Sciatic nerve (tissue), 2 donors: ENCODE data around the gene ARMH4. TPM values are rescaled to one million over a fixed set of nuclear protein-coding genes. Genes with fewer than 3 reads are reported as not detected.

Experiments
- ATAC-seq: fragments of 200-7000 bp; cut with Tn5 transposase; one replicate; pipeline ENCODE4 v1.9.1; 2020; ENCODE audit warnings: mild to moderate bottlenecking, moderate library complexity
- DNase-seq: peaks from one replicate; pipeline ENCODE4 v3.0.0-alpha.2; 2020; ENCODE audit warnings: low spot score
- intact Hi-C: fragments of 100-400 bp; cut with DNase I; formaldehyde crosslinking; loops from one replicate; pipeline ENCODE4 v1.14.2; 2022
- total RNA-seq: library from RNA; stranded (reverse); fragmentation: NEBNext Ultra II Directional; extraction: Animal tissue kit (Norgen Biotek cat#: 25700); gene quantifications from one replicate; pipeline ENCODE4 v1.2.1, GENCODE V29; 2021
- donor health status: DM: no; HTN: no; CAD: no.
- donor health status: DM: no; HTN: no; CAD: no.

ARMH4 gene
- total RNA-seq, 1 donor from 2014 or later = 11.5 TPM

GRCh38 chr14:57982804-57983634 is 169.0 kb downstream of the ARMH4 start:
- ATAC-seq (no peak), DNase-seq (no peak)
- intact Hi-C loops = no loop called here

GRCh38 chr14:57981817-57982560 is 170.0 kb downstream of the ARMH4 start:
- ATAC-seq (no peak), DNase-seq (no peak)
- intact Hi-C loops = no loop called here

- peak; percentile 40 for ATAC-seq
- intact Hi-C loops = no loop called here
- no peak for DNase-seq
Observed at GRCh38 chr14:57979376-57980048, 172.5 kb downstream of the ARMH4 start.

- ATAC-seq (no peak), DNase-seq (no peak)
- intact Hi-C loops = no loop called here
Observed at GRCh38 chr14:57976701-57977100, 175.3 kb downstream of the ARMH4 start.

- DNase-seq (no peak), ATAC-seq (no peak)
- intact Hi-C loops = no loop called here
Observed at GRCh38 chr14:57974896-57975295, 177.1 kb downstream of the ARMH4 start.

- DNase-seq (no peak), ATAC-seq (no peak)
- intact Hi-C loops = no loop called here
Observed at GRCh38 chr14:57970594-57970993, 181.4 kb downstream of the ARMH4 start.

- intact Hi-C loops = no loop called here
- ATAC-seq (no peak), DNase-seq (no peak)
Observed at GRCh38 chr14:57970175-57970574, 181.8 kb downstream of the ARMH4 start.

GRCh38 chr14:57963071-57963470 is 188.9 kb downstream of the ARMH4 start:
- DNase-seq = no peak
- intact Hi-C loops = no loop called here
- ATAC-seq = peak; percentile 63

- intact Hi-C loops = no loop called here
- DNase-seq = peak; percentile 60
- ATAC-seq = peak; percentile 70
Observed at GRCh38 chr14:57962325-57963035, 189.5 kb downstream of the ARMH4 start.

- no peak for DNase-seq
- ATAC-seq = peak; percentile 29
- intact Hi-C loops = no loop called here
Observed at GRCh38 chr14:57961786-57962060, 190.3 kb downstream of the ARMH4 start.

GRCh38 chr14:57960946-57961785 is 190.8 kb downstream of the ARMH4 start:
- ATAC-seq (peak; percentile 61), DNase-seq (no peak)
- intact Hi-C loops = no loop called here

GRCh38 chr14:57957441-57957840 is 194.6 kb downstream of the ARMH4 start:
- DNase-seq = no peak
- no peak for ATAC-seq
- intact Hi-C loops = no loop called here

Other genes with a start within 250 kb of the ARMH4 start
- gene ACTR10, start 47.9 kb upstream of the ARMH4 start, total RNA-seq = 65.2 TPM
- 127 TPM for gene PSMA3, start 92.6 kb upstream of the ARMH4 start, total RNA-seq
- gene ARID4A, start 146.3 kb upstream of the ARMH4 start, total RNA-seq = 38.4 TPM
- not detected for gene TOMM20L, start 243.7 kb upstream of the ARMH4 start, total RNA-seq